ENCODE measurements around the gene VGLL1.

DNA sequence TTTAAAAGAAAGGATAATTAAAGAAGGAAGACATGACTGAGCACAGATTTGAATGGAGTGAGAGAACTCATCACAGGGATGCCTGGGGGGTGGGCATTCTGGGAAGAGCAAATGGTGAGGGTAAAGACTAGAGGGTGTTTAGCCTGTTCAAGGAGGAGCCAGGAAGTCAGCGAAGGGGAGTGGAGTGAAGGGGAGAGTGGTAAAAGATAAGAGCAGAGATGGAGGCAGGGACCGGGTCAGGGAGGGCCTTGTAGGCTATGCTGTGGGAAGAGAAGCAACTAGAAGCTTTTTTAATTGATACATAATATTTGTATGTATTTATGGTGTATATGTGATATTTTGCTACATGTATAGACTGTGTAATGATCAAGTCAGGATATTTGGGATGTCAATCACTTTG, 2.2 kb upstream of the VGLL1 start:
- TF ChIP-seq, protein P1, sequence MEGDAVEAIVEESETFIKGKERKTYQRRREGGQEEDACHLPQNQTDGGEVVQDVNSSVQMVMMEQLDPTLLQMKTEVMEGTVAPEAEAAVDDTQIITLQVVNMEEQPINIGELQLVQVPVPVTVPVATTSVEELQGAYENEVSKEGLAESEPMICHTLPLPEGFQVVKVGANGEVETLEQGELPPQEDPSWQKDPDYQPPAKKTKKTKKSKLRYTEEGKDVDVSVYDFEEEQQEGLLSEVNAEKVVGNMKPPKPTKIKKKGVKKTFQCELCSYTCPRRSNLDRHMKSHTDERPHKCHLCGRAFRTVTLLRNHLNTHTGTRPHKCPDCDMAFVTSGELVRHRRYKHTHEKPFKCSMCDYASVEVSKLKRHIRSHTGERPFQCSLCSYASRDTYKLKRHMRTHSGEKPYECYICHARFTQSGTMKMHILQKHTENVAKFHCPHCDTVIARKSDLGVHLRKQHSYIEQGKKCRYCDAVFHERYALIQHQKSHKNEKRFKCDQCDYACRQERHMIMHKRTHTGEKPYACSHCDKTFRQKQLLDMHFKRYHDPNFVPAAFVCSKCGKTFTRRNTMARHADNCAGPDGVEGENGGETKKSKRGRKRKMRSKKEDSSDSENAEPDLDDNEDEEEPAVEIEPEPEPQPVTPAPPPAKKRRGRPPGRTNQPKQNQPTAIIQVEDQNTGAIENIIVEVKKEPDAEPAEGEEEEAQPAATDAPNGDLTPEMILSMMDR (IDR thresholded peaks at IDR 0.05 in 4 of 5, conservative IDR thresholded peaks at IDR 0.05 in 1 of 5): no peak
- TF ChIP-seq POLR2A (IDR thresholded peaks at IDR 0.05): no peak

Data from gastrocnemius medialis (tissue), 4 donors.